HCT116 (cell line): ENCODE results near the gene GNS. TPM values are rescaled to one million over a fixed set of nuclear protein-coding genes. Genes with fewer than 3 reads are reported as not detected.

Source experiments
- ATAC-seq: fragments of 200-7000 bp; cut with Tn5 transposase; 2 replicates; pipeline ENCODE4 v1.9.1; 2020; ENCODE audit warnings: mild to moderate bottlenecking, moderate library complexity
- BruUV-seq: library from RNA; stranded (reverse); fragments of 400-500 nt; replicated peaks from 2 replicates; lab custom pipeline; 2021; lab: Mats Ljungman, UMichigan
- CTCF ChIA-PET: fragments of 300-600 bp; sonication (Branson Sonifier 250); formaldehyde crosslinking; loops from one replicate; lab custom pipeline; 2021; ENCODE audit warnings: antibody characterized with exemption; lab: Charles Lee
- POLR2A ChIA-PET: fragments of 300-600, 350-600 bp; sonication (Branson Sonifier 250); formaldehyde crosslinking; loops from one replicate; lab custom pipeline; 2021; ENCODE audit warnings: antibody characterized with exemption; lab: Charles Lee
- RAD21 ChIA-PET, 2 experiments: fragments of 300-600 bp; sonication (Branson Sonifier 250); formaldehyde crosslinking; loops; one replicate each; lab custom pipeline; 2023; ENCODE audit warnings: low total read pairs in 2 of 2; ENCODE audit not compliant: uncharacterized antibody in 2 of 2, unreplicated experiment in 2 of 2, low non-redundant PET in 1 of 2; lab: Charles Lee
- DNase-seq: peaks from one replicate; pipeline ENCODE4 v3.0.0-alpha.2; 2010; ENCODE audit warnings: low read depth, low spot score
- H2AFZ ChIP-seq: fragments of 200-600 bp; shearing (Covaris generic), sonication (generic); 2 replicates; pipeline ENCODE4 v1.6.1; 2017; ENCODE audit warnings: low read depth, mixed run types, mixed read lengths, antibody characterized with exemption, low read length; ENCODE audit not compliant: poor library complexity, severe bottlenecking
- H3K27ac ChIP-seq: 2 replicates; pipeline ENCODE4 v1.5.1; 2012; ENCODE audit warnings: low read depth, low read length
- H3K27me3 ChIP-seq: fragments of 200-600 bp; sonication (generic); 2 replicates; pipeline ENCODE4 v1.6.1; 2016; ENCODE audit warnings: mixed run types, low read length, mixed read lengths; ENCODE audit not compliant: insufficient read depth
- H3K36me3 ChIP-seq, 2 experiments: fragments of 200-500 bp in 1 of 2; fragments of 200-600 bp in 1 of 2; sonication (Bioruptor generic) in 1 of 2; sonication (generic) in 1 of 2; 2 replicates each; pipeline versions ENCODE4 v1.5.1 to v1.6.1; 2014 to 2016; ENCODE audit warnings: low read length in 2 of 2, inconsistent platforms in 1 of 2, mixed read lengths in 1 of 2, mixed run types in 1 of 2; ENCODE audit not compliant: insufficient read depth in 2 of 2, control insufficient read depth in 1 of 2
- H3K4me1 ChIP-seq, 2 experiments: fragments of 200-600 bp in 1 of 2; sonication (generic) in 1 of 2; 2 replicates each; pipeline versions ENCODE4 v1.5.1 to v1.6.1; 2012 to 2017; ENCODE audit warnings: low read length in 2 of 2, inconsistent platforms in 1 of 2, mild to moderate bottlenecking in 1 of 2, mixed read lengths in 1 of 2, mixed run types in 1 of 2, moderate library complexity in 1 of 2; ENCODE audit not compliant: insufficient read depth in 2 of 2, control insufficient read depth in 1 of 2
- H3K4me2 ChIP-seq: fragments of 200-600 bp; sonication (generic); 2 replicates; pipeline ENCODE4 v1.6.1; 2017; ENCODE audit warnings: mixed run types, low read length, mixed read lengths
- H3K4me3 ChIP-seq, 2 experiments: fragments of 200-600 bp in 1 of 2; sonication (generic) in 1 of 2; replicated peaks in 1 of 2; 2 replicates each; pipeline ENCODE4 v1.5.1; 2011 to 2016; ENCODE audit warnings: low read length in 2 of 2, control low read depth in 1 of 2, low read depth in 1 of 2, mild to moderate bottlenecking in 1 of 2, mixed read lengths in 1 of 2, mixed run types in 1 of 2
- H3K79me2 ChIP-seq: fragments of 200-600 bp; sonication (generic); 2 replicates; pipeline ENCODE4 v1.6.1; 2017; ENCODE audit warnings: mild to moderate bottlenecking, mixed run types, low read length, moderate library complexity, mixed read lengths; ENCODE audit not compliant: insufficient read depth
- H3K9ac ChIP-seq: fragments of 200-600 bp; sonication (generic); 2 replicates; pipeline ENCODE4 v1.6.1; 2016; ENCODE audit warnings: low read length, mixed read lengths
- H3K9me2 ChIP-seq: fragments of 200-600 bp; sonication (generic), shearing (Covaris generic); 2 replicates; pipeline ENCODE4 v1.6.1; 2017; ENCODE audit warnings: mixed run types, mild to moderate bottlenecking, moderate library complexity; ENCODE audit not compliant: insufficient read depth
- H3K9me3 ChIP-seq, 2 experiments: fragments of 200-500 bp in 1 of 2; fragments of 200-600 bp in 1 of 2; sonication (Bioruptor generic) in 1 of 2; sonication (generic) in 1 of 2; 2 replicates each; pipeline ENCODE4 v1.6.1; 2014 to 2017; ENCODE audit warnings: low read length in 2 of 2, mixed read lengths in 2 of 2, inconsistent platforms in 1 of 2, low read depth in 1 of 2, mild to moderate bottlenecking in 1 of 2, mixed run types in 1 of 2, moderate library complexity in 1 of 2; ENCODE audit not compliant: control insufficient read depth in 1 of 2, insufficient read depth in 1 of 2
- H4K20me1 ChIP-seq: fragments of 200-600 bp; sonication (generic), shearing (Covaris generic); 2 replicates; pipeline ENCODE4 v1.6.1; 2017; ENCODE audit warnings: mixed run types, mild to moderate bottlenecking, moderate library complexity; ENCODE audit not compliant: insufficient read depth
- CBX3 ChIP-seq: IDR thresholded peaks from 2 replicates; pipeline ENCODE4 v1.6.1; 2012; ENCODE audit warnings: low read depth
- CTCF ChIP-seq, 3 experiments: fragments of 200-600 bp in 1 of 3; sonication (generic) in 1 of 3; IDR thresholded peaks in 2 of 3; conservative IDR thresholded peaks in 1 of 3; 2 replicates each; pipeline ENCODE4 v1.5.1; 2012 to 2017; ENCODE audit warnings: low read depth in 2 of 3, low read length in 2 of 3, antibody characterized with exemption in 1 of 3, borderline replicate concordance in 1 of 3, control low read depth in 1 of 3, mild to moderate bottlenecking in 1 of 3, mixed read lengths in 1 of 3, mixed run types in 1 of 3, moderate library complexity in 1 of 3; ENCODE audit not compliant: insufficient read depth in 1 of 3
- FOSL1 ChIP-seq: IDR thresholded peaks from 2 replicates; pipeline ENCODE4 v1.6.1; 2012; ENCODE audit warnings: low read depth
- POLR2AphosphoS5 ChIP-seq: IDR thresholded peaks from 2 replicates; pipeline ENCODE4 v1.6.1; 2011; ENCODE audit warnings: mild to moderate bottlenecking, low read depth, low read length, moderate library complexity
- SRF ChIP-seq: IDR thresholded peaks from 2 replicates; pipeline ENCODE4 v1.6.1; 2012; ENCODE audit warnings: low read depth
- TCF7L2 ChIP-seq: IDR thresholded peaks from 2 replicates; pipeline ENCODE4 v1.7.0; 2011; ENCODE audit warnings: borderline replicate concordance, inconsistent platforms; ENCODE audit not compliant: insufficient read depth, insufficient read length; ENCODE audit errors: extremely low read depth
- ZBTB33 ChIP-seq: IDR thresholded peaks from 2 replicates; pipeline ENCODE4 v1.6.1; 2011; ENCODE audit warnings: mild to moderate bottlenecking, low read length, moderate library complexity; ENCODE audit not compliant: insufficient replicate concordance; ENCODE audit errors: extremely low read depth
- intact Hi-C: fragments of 100-400 bp; cut with micrococcal nuclease; formaldehyde crosslinking; loops from 2 replicates; pipeline ENCODE4 v1.10.0; 2022
- total RNA-seq: library from RNA; stranded (reverse); gene quantifications from one replicate; pipeline ENCODE4 v1.2.1, GENCODE V29; 2021; ENCODE audit not compliant: unreplicated experiment

GNS gene
- total RNA-seq, 1 experiment from 2014 or later = 45.7 TPM

- Histone ChIP-seq H3K79me2 (peaks cover 93% of the 10 kb centered on the region), H2AFZ (no peak overlapping the region), H3K4me2 (peak overlapping the region; percentile 76), H3K27ac (peak overlapping the region; percentile 80), H3K4me1 (peaks cover 69 to 88% of the 10 kb centered on the region in 2 experiments), H3K9me3 (no peaks in the 10 kb centered on the region), H3K9ac (no peak overlapping the region), H4K20me1 (no peaks in the 10 kb centered on the region; the same call in 1 of the 2 replicates), H3K9me2 (no peaks in the 10 kb centered on the region), H3K36me3 (no peaks in the 10 kb centered on the region), H3K4me3 (no peak overlapping the region), H3K27me3 (no peaks in the 10 kb centered on the region)
- CTCF ChIA-PET = interaction anchor here (0.7 kb wide), 1 partner anchor 61 kb away, joined by 3 read pairs; no protein-coding TSS in a partner anchor
- ATAC-seq (no peak), DNase-seq (no peak)
- TF ChIP-seq POLR2AphosphoS5 (no peak), SRF (no peak), TCF7L2 (no peak), ZBTB33 (no peak), FOSL1 (no peak), CTCF (IDR thresholded peaks at IDR 0.05 in 2 of 3, conservative IDR thresholded peaks at IDR 0.05 in 1 of 3; ENCODE audit: borderline replicate concordance in 1 of 3, insufficient read depth in 1 of 3, low read depth in 2 of 3, low read length in 2 of 3) (no peak), CBX3 (no peak)
- POLR2A ChIA-PET = interaction anchor here (0.9 to 1.1 kb wide), 3 partner anchors 9 to 120 kb away, joined by 4 to 5 read pairs (median 4); no protein-coding TSS in a partner anchor
- RAD21 ChIA-PET = no interaction called here
- no TSS peak for BruUV-seq
- intact Hi-C loops = no loop called here
Observed at GRCh38 chr12:64669270-64669842, 89.8 kb downstream of the GNS start.
